ENCODE results near the gene LTBP4.

DNA sequence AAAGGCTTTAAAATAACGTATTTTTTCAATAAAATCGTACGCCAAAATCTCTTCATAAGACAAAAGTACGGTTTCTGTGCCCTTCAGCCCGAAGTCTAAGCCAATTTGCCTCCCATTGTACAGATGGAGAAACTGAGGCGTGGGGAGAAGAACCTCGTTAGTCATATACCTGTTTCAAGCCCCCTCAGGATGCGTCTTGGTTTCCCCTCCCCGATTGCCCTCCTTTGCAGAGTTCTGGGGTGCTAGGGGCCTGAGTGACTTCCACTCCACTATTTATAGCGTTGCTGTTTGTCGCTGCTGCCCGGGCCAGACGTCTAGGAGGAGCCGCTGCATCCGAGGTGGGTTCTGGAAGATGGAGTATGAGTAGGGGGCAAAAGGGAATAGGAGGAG lies 2.3 kb upstream of the LTBP4 start:
- TF ChIP-seq POLR2AphosphoS5 (IDR thresholded peaks at IDR 0.05; ENCODE audit: low read depth, low read length): no peak
- TF ChIP-seq TAF1 (IDR thresholded peaks at IDR 0.05; ENCODE audit: low read depth, low read length): no peak
- no peak for TF ChIP-seq SPI1 (IDR thresholded peaks at IDR 0.05; ENCODE audit: low read depth, low read length)
- TF ChIP-seq POLR2A (IDR thresholded peaks at IDR 0.05; ENCODE audit: low read depth, low read length): no peak
- no peak for TF ChIP-seq POU2F2 (IDR thresholded peaks at IDR 0.05; ENCODE audit: low read depth, low read length)
- no peak for TF ChIP-seq PAX5 (IDR thresholded peaks at IDR 0.05; ENCODE audit: insufficient read depth, low read length, severe bottlenecking)
